Prostate gland (tissue), 2 donors: ENCODE results near the gene PRKCI. TPM values are rescaled to one million over a fixed set of nuclear protein-coding genes. Genes with fewer than 3 reads are reported as not detected.
"Not testable (repeated sequence)": the region's sequence is repeated elsewhere in the genome, so short reads cannot be mapped to it uniquely, and the experiment has no call there.

Experiments used
- DNase-seq: peaks from one replicate; pipeline ENCODE4 v3.0.0-alpha.2; 2019; ENCODE audit warnings: low spot score
- H3K27ac ChIP-seq, 2 donors: fragments of 200-600 bp; sonication (generic); 2 replicates each; pipeline ENCODE4 v1.5.1; 2017 to 2019
- H3K27me3 ChIP-seq: fragments of 200-600 bp; sonication (generic); replicated peaks from 2 replicates; pipeline ENCODE4 v1.5.1; 2019; ENCODE audit not compliant: insufficient read depth
- H3K36me3 ChIP-seq, 2 donors: fragments of 200-600 bp; sonication (generic); 1 replicate in 1 of 2; 2 replicates in 1 of 2; pipeline versions ENCODE4 v1.5.1 to v1.8.1; 2017 to 2019
- H3K4me1 ChIP-seq: fragments of 200-600 bp; sonication (generic); replicated peaks from 2 replicates; pipeline ENCODE4 v1.5.1; 2019
- H3K4me3 ChIP-seq, 2 donors: fragments of 200-600 bp; sonication (generic); 2 replicates each; pipeline ENCODE4 v1.5.1; 2017 to 2019
- H3K9me3 ChIP-seq: fragments of 200-600 bp; sonication (generic); 2 replicates; pipeline ENCODE4 v1.5.1; 2017
- CTCF ChIP-seq, 4 experiments: fragments of 200-600 bp in 2 of 4; fragments of 450-650 bp in 2 of 4; sonication (generic) in 2 of 4; IDR thresholded peaks; 1 replicate in 3 of 4; 2 replicates in 1 of 4; pipeline ENCODE4 v1.5.1; 2016 to 2019; ENCODE audit warnings: antibody characterized with exemption in 4 of 4, mild to moderate bottlenecking in 2 of 4, moderate library complexity in 2 of 4
- POLR2A ChIP-seq: fragments of 450-650 bp; IDR thresholded peaks from one replicate; pipeline ENCODE4 v1.6.1; 2016; ENCODE audit warnings: antibody characterized with exemption, mild to moderate bottlenecking
- POLR2AphosphoS5 ChIP-seq: sonication (generic); formaldehyde crosslinking; IDR thresholded peaks from one replicate; pipeline ENCODE4 v1.6.1; 2017; ENCODE audit warnings: antibody characterized with exemption
- WGBS: methylation state at CpG from one replicate; pipeline ENCODE4 v1.1.5; 2018; 5-methylcytosine and 5-hydroxymethylcytosine counted together
- intact Hi-C: fragments of 100-400 bp; cut with DNase I; formaldehyde crosslinking; loops from one replicate; pipeline ENCODE4 v1.14.2; 2022
- total RNA-seq, 2 donors: library from RNA; depleted of rRNA; stranded (reverse); fragments of >200 nt; gene quantifications; one replicate each; pipeline ENCODE4 v1.1.0, GENCODE V29; 2016

The PRKCI gene
- total RNA-seq, 2 donors from 2014 or later: 44.6 to 74.4 TPM

- intact Hi-C loops: no loop called here
- Histone ChIP-seq H3K36me3 (no peaks in the 10 kb centered on the region), H3K4me1 (no peaks in the 10 kb centered on the region), H3K4me3 (no peak overlapping the region), H3K27ac (no peak overlapping the region), H3K9me3 (no peaks in the 10 kb centered on the region), H3K27me3 (no peaks in the 10 kb centered on the region)
- 95% methylated on average over 2 of the region's 2 CpGs for WGBS
- no peak for DNase-seq
- no peak for TF ChIP-seq CTCF (IDR thresholded peaks at IDR 0.05)
- TF ChIP-seq POLR2AphosphoS5: no peak
- no peak for TF ChIP-seq POLR2A
Observed at GRCh38 chr3:170257145-170257544, 34.9 kb downstream of the PRKCI start.

GRCh38 chr3:170258105-170258487, 35.9 kb downstream of the PRKCI start:
- intact Hi-C loops: no loop called here
- Histone ChIP-seq H3K36me3 (no peaks in the 10 kb centered on the region), H3K27me3 (no peaks in the 10 kb centered on the region), H3K4me1 (no peaks in the 10 kb centered on the region), H3K9me3 (no peaks in the 10 kb centered on the region), H3K27ac (no peak overlapping the region), H3K4me3 (no peak overlapping the region)
- TF ChIP-seq CTCF (IDR thresholded peaks at IDR 0.05) (no peak), POLR2A (no peak), POLR2AphosphoS5 (no peak)
- WGBS: 97% methylated on average over 3 of the region's 3 CpGs
- no peak for DNase-seq

DNA sequence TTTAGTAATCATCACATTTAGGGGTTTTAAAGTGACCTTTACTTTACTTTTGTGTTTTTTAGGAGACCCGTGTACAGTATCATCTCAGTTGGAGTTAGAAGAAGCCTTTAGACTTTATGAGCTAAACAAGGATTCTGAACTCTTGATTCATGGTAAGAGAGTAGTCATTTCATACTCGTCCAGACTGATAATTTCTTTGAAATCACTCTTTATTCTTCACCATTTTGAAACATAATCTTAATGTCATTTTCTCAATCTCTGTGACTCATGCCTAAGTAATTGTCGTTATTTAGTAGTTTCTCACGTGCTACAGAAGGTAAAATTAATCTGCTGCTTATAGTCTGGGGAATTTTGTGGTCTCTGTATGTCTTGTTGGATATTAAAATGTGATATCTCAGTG, 37.7 kb downstream of the PRKCI start:
- no peak for DNase-seq
- TF ChIP-seq POLR2A: no peak
- TF ChIP-seq POLR2AphosphoS5: no peak
- no peak overlapping the region for H3K27ac ChIP-seq
- intact Hi-C loops: no loop called here
- no peaks in the 10 kb centered on the region for H3K9me3 ChIP-seq
- 86% methylated on average over 4 of the region's 4 CpGs for WGBS
- H3K4me1 ChIP-seq: no peaks in the 10 kb centered on the region
- H3K4me3 ChIP-seq: no peak overlapping the region
- no peaks in the 10 kb centered on the region for H3K27me3 ChIP-seq
- no peaks in the 10 kb centered on the region for H3K36me3 ChIP-seq

DNA sequence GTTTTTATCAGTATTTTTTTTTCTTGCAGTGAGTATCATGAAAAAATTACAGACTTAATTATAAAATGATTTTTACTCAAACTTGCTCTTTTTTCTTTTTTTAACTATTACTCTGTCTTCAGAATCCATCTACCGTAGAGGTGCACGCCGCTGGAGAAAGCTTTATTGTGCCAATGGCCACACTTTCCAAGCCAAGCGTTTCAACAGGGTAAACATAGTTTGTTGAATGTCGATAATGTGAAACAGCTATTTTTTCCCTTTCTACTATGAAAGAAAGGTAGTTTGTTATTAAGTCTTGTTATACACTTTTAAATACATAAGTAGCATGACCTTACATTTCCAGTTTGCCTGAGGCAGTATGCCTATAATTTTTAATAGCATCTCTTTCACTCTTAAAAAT, 45.6 kb downstream of the PRKCI start:
- 59% methylated on average over 5 of the region's 5 CpGs for WGBS
- Histone ChIP-seq H3K9me3 (no peaks in the 10 kb centered on the region), H3K27me3 (no peaks in the 10 kb centered on the region), H3K27ac (no peak overlapping the region), H3K36me3 (no peaks in the 10 kb centered on the region), H3K4me3 (no peak overlapping the region), H3K4me1 (no peaks in the 10 kb centered on the region)
- TF ChIP-seq POLR2A (no peak), POLR2AphosphoS5 (no peak)
- intact Hi-C loops: no loop called here
- DNase-seq: no peak

DNA sequence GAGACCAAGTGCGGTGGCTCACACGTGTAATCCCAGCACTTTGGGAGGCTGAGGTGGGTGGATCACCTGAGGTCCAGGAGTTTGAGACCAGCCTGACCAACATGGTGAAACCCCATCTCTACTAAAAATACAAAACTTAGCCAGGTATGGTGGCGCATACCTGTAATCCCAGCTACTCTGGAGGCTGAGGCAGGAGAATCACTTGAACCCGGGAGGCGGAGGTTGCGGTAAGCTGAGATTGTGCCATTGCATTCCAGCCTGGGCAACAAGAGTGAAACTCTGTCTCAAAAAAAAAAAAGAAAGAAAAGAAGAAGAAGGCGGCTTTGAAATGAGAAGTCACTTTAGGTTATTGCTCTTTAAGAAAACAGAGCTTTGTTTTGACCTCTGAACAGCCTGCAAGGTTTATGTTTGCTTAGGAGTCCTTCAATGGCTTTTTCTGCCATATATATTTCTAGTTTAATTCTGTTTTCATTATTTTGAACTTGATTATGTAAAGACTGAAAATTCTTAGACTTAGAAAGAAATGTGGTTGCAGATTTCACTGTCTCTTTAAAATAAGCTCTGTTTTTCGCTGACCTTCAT, 47.5 kb downstream of the PRKCI start:
- 94% methylated on average over 8 of the region's 8 CpGs for WGBS
- intact Hi-C loops, H3K4me1 ChIP-seq, H3K36me3 ChIP-seq, H3K4me3 ChIP-seq, H3K27ac ChIP-seq, H3K27me3 ChIP-seq, H3K9me3 ChIP-seq, DNase-seq: not testable (repeated sequence)

GRCh38 chr3:170270282-170270881, 48.2 kb downstream of the PRKCI start:
- H3K36me3 ChIP-seq: no peaks in the 10 kb centered on the region
- 90% methylated on average over 11 of the region's 11 CpGs for WGBS
- intact Hi-C loops: no loop called here
- no peak for DNase-seq
- no peaks in the 10 kb centered on the region for H3K9me3 ChIP-seq
- H3K4me1 ChIP-seq: no peaks in the 10 kb centered on the region
- no peak overlapping the region for H3K4me3 ChIP-seq
- no peak overlapping the region for H3K27ac ChIP-seq
- TF ChIP-seq POLR2AphosphoS5: no peak
- no peak for TF ChIP-seq POLR2A
- TF ChIP-seq CTCF (IDR thresholded peaks at IDR 0.05): no peak
- no peaks in the 10 kb centered on the region for H3K27me3 ChIP-seq
